Germinal center (tissue), 1 donor: ENCODE results near the gene AKAP13.

Experiments used
- DNase-seq: peaks from one replicate; pipeline ENCODE4 v3.0.0; 2012; ENCODE audit warnings: mixed read lengths, low spot score

The AKAP13 gene

DNA sequence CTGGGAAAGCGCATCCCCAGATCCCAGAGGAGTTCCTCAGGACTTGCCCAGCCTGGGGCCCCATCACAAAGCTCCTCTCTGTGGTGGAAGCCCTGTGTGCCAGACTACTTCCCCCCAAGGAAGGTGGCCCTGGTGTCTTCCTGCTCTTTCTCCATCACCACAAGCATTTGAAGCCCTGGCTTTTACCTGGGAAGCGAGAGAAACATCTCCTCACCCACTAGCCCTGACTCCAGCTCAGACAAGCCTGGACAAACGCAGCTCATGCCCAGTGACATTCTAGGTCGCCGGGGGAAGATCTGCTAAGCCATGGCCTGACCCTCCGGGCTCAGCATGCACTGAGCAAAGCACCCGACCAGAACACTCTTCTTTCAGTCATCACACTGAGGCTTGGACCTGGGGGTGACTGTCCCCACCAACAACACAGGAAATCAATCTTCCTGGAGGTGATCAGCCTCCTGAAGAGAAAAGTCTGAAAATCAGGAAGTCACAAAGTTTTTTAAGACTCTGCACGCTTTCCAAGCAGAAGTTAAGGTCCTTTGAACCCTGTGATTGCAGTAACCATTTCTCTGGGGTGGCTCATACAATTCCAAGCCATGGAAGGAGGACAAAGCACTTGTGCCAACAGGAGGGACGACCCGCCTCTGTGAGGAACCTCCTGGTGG lies 373.5 kb downstream of the AKAP13 start:
- DNase-seq, result no peak

DNA sequence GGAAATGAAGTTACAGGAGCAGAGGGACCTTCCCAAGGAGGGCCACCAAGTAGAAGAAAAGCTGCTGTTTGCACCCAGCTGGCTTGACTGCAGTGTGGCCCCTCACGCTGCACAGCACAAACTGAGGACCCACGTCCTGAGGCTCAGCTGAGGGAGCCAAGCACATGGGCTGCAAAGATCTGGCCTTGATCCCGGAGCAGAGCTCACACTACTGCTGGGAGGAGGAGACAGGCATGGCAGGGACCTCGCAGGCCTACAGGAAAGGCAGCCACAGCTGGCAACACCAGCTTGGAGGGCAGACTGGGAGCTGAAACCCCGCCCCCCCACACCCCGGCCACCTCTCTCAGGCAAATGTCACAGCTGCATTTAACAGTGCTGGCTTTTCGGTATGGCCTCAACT lies 374.6 kb downstream of the AKAP13 start:
- no peak for DNase-seq

DNA sequence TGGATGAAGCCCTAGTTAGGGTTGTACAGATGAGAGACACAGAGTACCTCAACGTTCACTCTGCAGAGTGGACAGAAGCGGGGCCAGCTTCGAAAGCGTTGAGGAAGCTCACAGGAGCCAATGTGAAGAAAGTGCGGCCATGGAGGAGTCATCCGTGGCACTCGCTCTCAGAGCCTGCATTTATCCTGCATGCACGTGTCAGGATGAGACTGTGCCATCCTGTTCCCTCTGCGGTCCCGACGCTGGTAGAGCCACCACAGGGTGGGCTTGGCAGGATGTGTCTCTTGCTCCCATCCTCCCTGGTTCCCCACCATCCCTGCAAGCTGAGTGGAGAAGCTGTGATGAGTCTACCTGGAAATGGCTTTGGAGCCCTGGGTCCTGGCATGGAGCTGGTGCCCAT lies 375.1 kb downstream of the AKAP13 start:
- DNase-seq, result no peak

DNA sequence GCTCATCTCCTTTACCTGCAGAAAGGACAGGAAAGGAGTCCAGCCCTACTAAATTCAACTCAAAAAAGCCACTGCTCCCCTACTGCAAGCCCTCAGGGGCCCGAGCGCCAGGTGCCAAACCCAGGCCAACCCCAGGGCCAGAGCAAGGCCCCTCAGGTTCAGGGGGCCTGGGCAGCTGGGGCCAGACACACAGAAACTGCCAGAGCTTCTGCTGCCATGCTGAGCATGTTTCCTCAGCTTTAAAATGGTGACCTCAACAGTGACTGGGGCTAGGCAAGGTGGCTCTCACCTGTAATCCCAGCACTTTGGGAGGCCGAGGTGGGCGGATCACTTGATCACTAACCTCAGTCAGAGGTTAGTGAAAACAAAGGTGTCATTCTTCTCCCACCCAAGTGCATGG lies 375.5 kb downstream of the AKAP13 start:
- no peak for DNase-seq

- DNase-seq, result no peak
These were observed 376.1 kb downstream of the AKAP13 start for GRCh38 chr15:85756411-85757072.

GRCh38 chr15:85757073-85757938 lies 376.9 kb downstream of the AKAP13 start:
- no peak for DNase-seq

GRCh38 chr15:85757939-85758654 lies 377.7 kb downstream of the AKAP13 start:
- DNase-seq, result no peak

GRCh38 chr15:85758655-85758978 lies 378.2 kb downstream of the AKAP13 start:
- no peak for DNase-seq

DNA sequence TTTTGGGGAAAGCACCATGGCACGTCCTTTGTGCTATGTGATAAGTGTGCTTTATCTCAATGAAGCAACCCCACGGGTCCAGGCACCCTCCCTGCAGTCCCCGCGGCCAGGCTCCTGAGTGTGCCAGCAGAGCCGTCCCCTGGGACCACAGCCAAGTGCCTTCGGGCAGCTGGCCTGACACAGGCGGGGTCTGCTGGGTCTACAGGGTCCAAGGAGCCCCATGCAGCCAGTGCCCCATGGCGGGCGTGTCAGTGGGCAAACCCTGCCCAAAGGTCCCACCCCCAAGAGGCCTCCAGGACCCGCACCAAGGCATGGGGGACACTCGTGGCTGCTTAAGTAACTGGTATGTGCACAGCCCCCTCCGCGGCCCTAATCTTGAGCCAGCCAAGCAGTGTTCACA lies 379.0 kb downstream of the AKAP13 start:
- DNase-seq, result no peak

DNA sequence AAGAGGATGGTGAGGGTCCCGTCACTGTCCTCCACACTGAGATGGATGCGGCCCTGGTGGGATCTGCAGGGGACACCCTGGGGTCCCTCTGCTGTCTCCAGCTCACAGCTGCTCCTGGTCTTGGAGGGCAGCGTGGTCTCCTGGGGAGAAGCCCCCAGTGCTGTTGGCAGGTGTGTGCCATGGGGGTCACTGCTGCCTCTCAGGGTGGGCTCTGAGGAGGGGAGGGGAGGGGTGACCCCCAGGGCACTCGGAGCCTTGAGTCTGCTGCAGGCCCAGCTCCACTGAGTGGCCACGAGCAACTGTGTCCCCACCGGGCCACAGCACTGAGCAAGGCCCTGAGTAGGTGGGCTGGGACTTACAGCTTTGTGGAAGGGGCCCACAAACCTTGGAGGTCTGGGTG lies 379.6 kb downstream of the AKAP13 start:
- DNase-seq, result no peak

- DNase-seq, result no peak
These were observed 380.3 kb downstream of the AKAP13 start for GRCh38 chr15:85760531-85761371.

- no peak for DNase-seq
These were observed 381.2 kb downstream of the AKAP13 start for GRCh38 chr15:85761635-85762034.

GRCh38 chr15:85762039-85762755 lies 381.8 kb downstream of the AKAP13 start:
- no peak for DNase-seq

DNA sequence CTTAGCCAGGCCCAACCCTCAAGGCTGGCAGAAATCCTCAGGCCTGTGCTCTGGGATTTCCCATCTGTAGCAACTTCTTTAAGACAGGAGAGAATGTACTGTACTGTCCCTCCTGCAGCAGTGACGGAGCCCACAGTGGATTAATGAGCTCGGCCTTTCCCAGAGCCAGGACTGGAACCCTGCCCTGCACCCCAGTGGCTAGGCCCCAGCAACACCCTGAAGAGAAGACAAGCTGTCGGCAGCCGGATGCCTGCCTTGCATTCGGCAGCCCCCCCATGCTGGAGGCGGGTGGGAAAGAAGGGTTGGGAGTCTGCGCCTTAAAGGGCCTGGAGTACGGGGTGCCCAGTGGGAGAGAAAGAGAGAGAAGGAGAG lies 382.3 kb downstream of the AKAP13 start:
- no peak for DNase-seq

GRCh38 chr15:85763157-85763556 lies 382.8 kb downstream of the AKAP13 start:
- DNase-seq, result no peak

GRCh38 chr15:85763673-85764633 lies 383.6 kb downstream of the AKAP13 start:
- DNase-seq, result no peak

DNA sequence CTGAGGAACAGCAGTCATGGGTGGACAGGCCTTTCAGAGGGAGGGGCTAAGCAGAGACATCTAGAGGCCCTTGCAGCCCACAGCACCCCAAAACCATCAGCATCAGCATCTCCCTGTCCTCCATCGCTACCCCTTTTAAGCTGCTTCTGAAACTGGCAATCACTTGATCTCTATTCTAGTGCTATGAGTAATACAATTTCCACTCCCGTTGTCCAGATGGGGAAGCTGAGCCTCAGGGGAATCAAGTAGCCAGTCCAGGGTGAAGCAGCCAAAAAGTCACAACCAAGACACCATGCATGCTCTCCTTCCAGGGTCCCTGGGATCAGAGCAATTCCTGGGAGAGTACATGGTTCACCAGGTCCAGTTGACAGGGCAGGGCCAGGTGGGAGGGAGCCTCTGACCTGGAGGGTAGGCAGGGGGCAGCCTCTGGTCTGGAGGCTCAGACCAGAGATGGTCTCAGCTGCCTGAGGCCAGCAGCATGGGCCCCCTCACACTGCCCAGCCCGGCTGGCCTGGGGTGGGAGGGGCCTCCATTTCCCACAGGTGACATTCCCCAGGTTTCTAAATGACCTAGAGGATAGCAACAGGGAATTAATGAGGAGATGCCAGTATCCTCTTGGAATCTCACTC lies 384.4 kb downstream of the AKAP13 start:
- DNase-seq, result no peak

GRCh38 chr15:85766001-85766831 lies 385.8 kb downstream of the AKAP13 start:
- no peak for DNase-seq
